ENCODE results near the gene SNX21.

The SNX21 gene

GRCh38 chr20:45857882-45858216 lies 24.2 kb downstream of the SNX21 start:
- Histone ChIP-seq H3K9ac (ENCODE audit: low read length) (peak overlapping the region; percentile 73), H4K20me1 (ENCODE audit: insufficient read depth, low read length) (no peaks in the 10 kb centered on the region), H3K4me2 (ENCODE audit: low read length) (peak overlapping the region; percentile 79), H3K9me2 (ENCODE audit: low read depth, low read length) (no peaks in the 10 kb centered on the region), H2AFZ (ENCODE audit: low read length) (no peak overlapping the region), H3K36me3 (ENCODE audit: insufficient read depth, low read length) (peaks cover 8% of the 10 kb centered on the region; the same call in 1 of the 2 replicates), H3K27ac (ENCODE audit: low read depth, low read length, poor library complexity, severe bottlenecking) (peak overlapping the region; percentile 77), H3K9me3 (ENCODE audit: low read length) (no peaks in the 10 kb centered on the region), H3F3A (ENCODE audit: insufficient read depth, low read length) (no peaks in the 10 kb centered on the region), H3K4me1 (ENCODE audit: insufficient read depth, low read length, severe bottlenecking) (peaks cover 41% of the 10 kb centered on the region), H3K79me2 (ENCODE audit: insufficient read depth, low read length) (peaks cover 7% of the 10 kb centered on the region; the same call in 1 of the 2 replicates), H3K4me3 (ENCODE audit: low read depth, low read length, poor library complexity, severe bottlenecking) (peak overlapping the region; percentile 84), H3K27me3 (ENCODE audit: insufficient read depth, low read length) (no peaks in the 10 kb centered on the region)
- TF ChIP-seq CTCF (IDR thresholded peaks at IDR 0.05; ENCODE audit: low read length) (no peak), EZH2 (IDR thresholded peaks at IDR 0.05; ENCODE audit: borderline replicate concordance, low read length) (no peak)

- Histone ChIP-seq H3K9ac (ENCODE audit: low read length) (no peak overlapping the region), H3K9me3 (ENCODE audit: low read length) (no peaks in the 10 kb centered on the region), H3K4me1 (ENCODE audit: insufficient read depth, low read length, severe bottlenecking) (peaks cover 41% of the 10 kb centered on the region), H2AFZ (ENCODE audit: low read length) (no peak overlapping the region), H3F3A (ENCODE audit: insufficient read depth, low read length) (no peaks in the 10 kb centered on the region), H3K9me2 (ENCODE audit: low read depth, low read length) (no peaks in the 10 kb centered on the region), H3K4me3 (ENCODE audit: low read depth, low read length, poor library complexity, severe bottlenecking) (no peak overlapping the region), H3K27ac (ENCODE audit: low read depth, low read length, poor library complexity, severe bottlenecking) (no peak overlapping the region), H3K36me3 (ENCODE audit: insufficient read depth, low read length) (no peaks in the 10 kb centered on the region), H3K79me2 (ENCODE audit: insufficient read depth, low read length) (peaks cover 7% of the 10 kb centered on the region; the same call in 1 of the 2 replicates), H3K4me2 (ENCODE audit: low read length) (no peak overlapping the region), H3K27me3 (ENCODE audit: insufficient read depth, low read length) (no peaks in the 10 kb centered on the region), H4K20me1 (ENCODE audit: insufficient read depth, low read length) (no peaks in the 10 kb centered on the region)
- TF ChIP-seq EZH2 (IDR thresholded peaks at IDR 0.05; ENCODE audit: borderline replicate concordance, low read length), result no peak
- TF ChIP-seq CTCF (IDR thresholded peaks at IDR 0.05; ENCODE audit: low read length), result no peak
These were observed 26.3 kb downstream of the SNX21 start for GRCh38 chr20:45859916-45860315.

- Histone ChIP-seq H4K20me1 (ENCODE audit: insufficient read depth, low read length) (no peaks in the 10 kb centered on the region), H3K4me2 (ENCODE audit: low read length) (no peak overlapping the region; the same call in 1 of the 2 replicates), H3K9me2 (ENCODE audit: low read depth, low read length) (no peaks in the 10 kb centered on the region), H3K4me1 (ENCODE audit: insufficient read depth, low read length, severe bottlenecking) (peaks cover 40% of the 10 kb centered on the region), H3K27ac (ENCODE audit: low read depth, low read length, poor library complexity, severe bottlenecking) (no peak overlapping the region), H3K9ac (ENCODE audit: low read length) (no peak overlapping the region), H3K36me3 (ENCODE audit: insufficient read depth, low read length) (no peaks in the 10 kb centered on the region), H3K9me3 (ENCODE audit: low read length) (no peaks in the 10 kb centered on the region), H3K4me3 (ENCODE audit: low read depth, low read length, poor library complexity, severe bottlenecking) (no peak overlapping the region), H3K27me3 (ENCODE audit: insufficient read depth, low read length) (no peaks in the 10 kb centered on the region), H2AFZ (ENCODE audit: low read length) (no peak overlapping the region), H3F3A (ENCODE audit: insufficient read depth, low read length) (no peaks in the 10 kb centered on the region), H3K79me2 (ENCODE audit: insufficient read depth, low read length) (peaks cover 6% of the 10 kb centered on the region; the same call in 1 of the 2 replicates)
- TF ChIP-seq CTCF (IDR thresholded peaks at IDR 0.05; ENCODE audit: low read length) (no peak), EZH2 (IDR thresholded peaks at IDR 0.05; ENCODE audit: borderline replicate concordance, low read length) (no peak)
These were observed 27.1 kb downstream of the SNX21 start for GRCh38 chr20:45860560-45861220.
